Right lung (tissue), 5 donors: Measurements from ENCODE around the gene HMGN4. TPM values are rescaled to one million over a fixed set of nuclear protein-coding genes. Genes with fewer than 3 reads are reported as not detected.
"Not testable (repeated sequence)": the region's sequence is repeated elsewhere in the genome, so short reads cannot be mapped to it uniquely, and the experiment has no call there.

Experiments used
- DNase-seq, 2 donors: peaks; one replicate each; pipeline ENCODE4 v3.0.0-alpha.2; 2013
- polyA plus RNA-seq, 5 donors: library from polyadenylated mRNA; unstranded; fragments of 120-200 nt; gene quantifications; one replicate each; pipeline versions ENCODE4 v1.2.1 to v1.2.3, GENCODE V29; 2013; ENCODE audit warnings: inconsistent platforms in 1 of 5, low replicate concordance in 1 of 5; ENCODE audit not compliant: insufficient read length in 5 of 5, insufficient read depth in 1 of 5

HMGN4 gene
- polyA plus RNA-seq, 5 donors, result 63.8 to 89.2 (median 78.9) TPM

DNA sequence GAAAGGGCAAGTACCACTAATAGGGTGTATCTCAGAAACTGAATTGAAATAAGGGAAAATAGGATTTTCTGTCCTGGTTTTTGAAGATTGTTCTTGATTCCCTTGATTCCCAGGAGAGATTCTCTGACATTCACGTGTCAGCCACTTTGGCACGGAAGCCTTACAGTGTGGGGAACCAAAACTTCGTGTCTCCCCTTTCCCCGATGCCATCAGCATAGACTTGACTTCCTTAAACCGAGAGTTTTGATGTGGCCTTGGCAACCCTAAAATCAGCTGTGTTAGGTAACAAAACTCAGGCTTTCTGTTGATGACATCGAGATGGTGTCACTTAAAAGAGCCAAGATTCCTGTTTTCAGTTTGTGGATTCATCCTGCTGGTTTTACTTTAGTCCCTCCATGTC, 7.5 kb downstream of the HMGN4 start:
- no peak for DNase-seq

GRCh38 chr6:26547363-26547762, 9.2 kb downstream of the HMGN4 start:
- not testable (repeated sequence) for DNase-seq

DNA sequence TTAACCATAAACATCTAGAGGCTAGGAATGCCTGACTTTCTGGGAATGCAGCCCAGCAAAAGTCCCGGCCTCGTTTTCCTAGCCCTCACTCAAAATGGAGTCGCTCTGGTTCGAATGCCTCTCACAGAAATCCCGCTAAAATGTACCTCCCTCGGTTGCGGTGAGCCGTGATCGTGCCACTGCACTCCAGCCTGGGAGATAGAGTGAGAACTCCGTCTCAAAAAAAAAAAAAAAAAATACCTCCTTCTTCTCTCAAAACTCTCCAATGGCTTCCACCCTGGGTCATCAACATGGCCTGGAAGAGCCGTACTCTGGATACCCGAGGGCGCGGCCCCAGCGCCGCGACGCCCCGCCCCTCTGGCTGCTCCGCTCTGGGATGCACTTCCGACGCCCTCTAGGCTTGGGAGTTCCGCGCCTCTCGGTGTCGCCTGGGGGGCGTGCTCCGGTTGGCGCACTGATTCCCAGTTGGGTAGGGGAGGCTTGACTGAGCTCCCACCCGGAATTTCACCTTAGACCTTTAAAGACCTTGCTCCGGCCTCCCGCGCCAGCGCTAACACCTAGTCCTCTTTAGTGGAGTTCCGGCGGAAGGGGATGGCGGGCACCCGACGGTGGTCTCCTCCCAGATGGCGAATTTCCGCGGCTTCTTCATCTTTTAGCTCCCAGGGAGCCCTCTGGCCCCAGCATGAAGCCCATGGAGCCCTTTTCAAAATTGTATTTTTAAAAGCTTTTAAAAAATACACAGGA, 12.3 kb downstream of the HMGN4 start:
- no peak for DNase-seq

- no peak for DNase-seq
Observed at GRCh38 chr6:26552205-26552604, 14.0 kb downstream of the HMGN4 start.

GRCh38 chr6:26552640-26553188, 14.5 kb downstream of the HMGN4 start:
- no peak for DNase-seq

DNA sequence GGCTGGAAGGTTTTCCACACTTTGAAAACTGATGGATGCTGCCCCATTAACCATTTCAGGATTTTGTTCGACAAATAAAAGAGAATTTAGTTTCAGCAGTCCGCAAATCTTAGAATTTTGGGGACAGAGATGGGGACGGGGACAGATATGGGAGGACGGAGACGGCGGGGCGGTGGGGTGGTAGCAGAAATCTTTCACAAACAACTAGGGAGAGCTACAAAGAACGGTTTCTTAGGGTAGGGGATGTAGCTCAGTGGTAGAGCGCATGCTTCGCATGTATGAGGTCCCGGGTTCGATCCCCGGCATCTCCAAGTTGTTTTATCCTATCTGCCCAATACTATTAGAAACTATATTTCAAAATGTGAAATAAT, 15.1 kb downstream of the HMGN4 start:
- DNase-seq, result peak in 1 of 2 donors; percentile 84

GRCh38 chr6:26553635-26554446, 15.7 kb downstream of the HMGN4 start:
- DNase-seq, result peak; percentile 70 to 85

DNA sequence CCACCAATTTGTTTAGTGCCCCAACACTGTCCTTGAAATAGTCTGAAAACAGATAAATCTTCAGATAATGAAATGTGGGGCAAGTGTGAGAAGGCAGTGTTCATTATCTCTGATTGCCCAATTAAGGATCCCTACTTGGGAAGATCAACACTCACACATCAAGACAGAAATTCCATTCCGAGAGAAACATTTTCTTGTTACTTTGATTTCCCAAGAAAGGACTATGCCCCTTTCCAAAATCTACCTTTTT, 16.2 kb downstream of the HMGN4 start:
- no peak for DNase-seq

GRCh38 chr6:26554697-26555504, 16.7 kb downstream of the HMGN4 start:
- DNase-seq, result no peak

GRCh38 chr6:26555505-26556262, 17.5 kb downstream of the HMGN4 start:
- no peak for DNase-seq

- no peak for DNase-seq
Observed at GRCh38 chr6:26556263-26557070, 18.3 kb downstream of the HMGN4 start.

DNA sequence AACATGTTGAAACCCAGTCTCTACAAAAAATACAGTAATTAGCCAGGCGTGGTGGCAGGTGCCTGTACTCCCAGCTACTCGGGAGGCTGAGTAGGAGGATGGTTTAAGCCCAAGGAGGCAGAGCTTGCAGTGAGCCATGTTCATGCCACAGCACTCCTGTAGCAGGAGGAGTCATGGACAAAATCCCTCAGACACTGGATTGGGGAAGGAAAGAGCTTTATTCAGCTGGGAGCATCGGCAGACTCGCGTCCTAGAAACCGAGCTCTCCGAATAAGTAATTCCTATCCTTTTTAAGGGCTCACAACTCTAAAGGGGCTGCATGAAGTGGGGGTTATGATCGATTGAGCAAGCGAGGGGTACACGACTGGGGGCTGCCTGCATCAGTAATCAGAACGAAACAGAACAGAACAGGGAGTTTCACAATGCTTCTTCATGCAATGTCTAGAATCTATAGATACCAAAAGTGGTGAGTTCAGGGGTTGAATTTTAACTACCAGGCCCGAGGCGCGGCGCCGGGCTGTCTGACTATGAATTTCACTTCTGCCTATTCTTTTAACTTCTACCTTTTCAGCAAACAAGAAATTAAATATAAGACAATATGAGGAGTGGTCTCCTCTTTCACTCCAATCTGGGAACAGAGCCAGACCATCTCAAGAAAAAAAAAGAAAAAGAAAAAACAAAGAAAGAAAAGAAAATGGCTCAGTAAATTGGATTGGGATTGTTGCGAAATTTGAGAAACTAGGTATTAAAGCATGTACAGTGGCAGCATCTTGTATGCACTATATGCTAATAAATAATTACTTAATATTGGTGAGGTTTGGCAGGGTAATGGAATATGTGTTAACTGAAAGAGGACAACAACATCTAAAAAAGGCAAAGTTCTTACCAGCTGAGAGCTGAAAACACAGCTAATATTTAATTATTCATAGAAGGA, 23.6 kb downstream of the HMGN4 start:
- DNase-seq, result no peak

DNA sequence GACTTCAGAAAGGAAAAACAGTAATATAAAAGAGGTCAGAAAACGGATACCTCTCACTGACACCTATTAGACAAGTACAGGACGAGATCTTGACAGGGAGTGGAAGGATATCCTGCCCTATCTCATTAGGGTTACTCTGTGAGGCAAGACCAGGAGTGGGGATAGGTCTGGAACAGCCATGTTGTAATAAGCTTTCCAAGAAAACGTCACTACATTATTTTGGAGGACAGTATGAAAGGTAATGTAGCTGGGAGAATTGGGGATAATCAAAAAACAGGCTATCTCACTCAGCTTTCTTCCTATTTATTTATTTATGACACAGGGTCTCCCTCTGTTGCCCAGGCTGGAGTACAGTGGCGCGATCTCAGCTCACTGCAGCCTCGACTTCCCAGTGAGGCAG, 25.3 kb downstream of the HMGN4 start:
- no peak for DNase-seq

GRCh38 chr6:26568601-26569432, 30.7 kb downstream of the HMGN4 start:
- peak; percentile 90 to 97 for DNase-seq

- no peak for DNase-seq
Observed at GRCh38 chr6:26569433-26569764, 31.2 kb downstream of the HMGN4 start.

DNA sequence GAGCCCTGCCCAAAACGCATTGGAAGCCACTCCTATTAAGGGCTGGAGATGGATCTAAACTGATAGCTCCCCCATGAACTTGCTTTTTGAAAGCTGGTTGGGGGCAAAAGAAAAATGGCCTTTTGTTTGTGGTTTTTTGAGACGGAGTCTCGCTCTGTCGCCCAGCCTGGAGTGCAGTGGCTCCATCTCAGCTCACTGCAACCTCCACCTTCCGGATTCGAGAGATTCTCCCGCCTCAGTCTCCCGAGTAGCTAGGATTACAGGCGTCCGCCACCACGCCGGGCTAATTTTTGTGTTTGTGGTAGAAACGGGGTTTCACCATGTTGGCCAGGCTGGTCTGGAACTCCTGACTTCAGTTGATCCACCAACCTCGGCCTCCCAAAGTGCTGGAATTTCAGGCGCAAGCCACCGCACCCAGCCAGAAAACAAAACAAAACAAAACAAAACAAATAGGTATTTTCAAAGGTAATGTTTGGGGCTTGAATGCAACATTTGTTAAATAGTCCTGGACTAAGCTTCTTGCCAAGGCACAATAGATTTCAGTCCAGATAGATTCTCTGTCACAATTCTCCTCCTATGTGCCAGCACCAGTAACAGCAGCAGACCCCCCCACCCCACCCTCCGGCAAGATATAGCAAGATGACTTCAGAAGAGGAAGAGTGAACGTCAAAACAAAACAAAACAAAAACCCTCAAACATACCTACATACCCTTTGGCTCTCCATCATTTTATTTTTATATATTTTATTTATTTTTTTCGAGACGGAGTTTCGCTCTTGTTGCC, 32.1 kb downstream of the HMGN4 start:
- DNase-seq, result no peak

- peak; percentile 69 to 80 for DNase-seq
Observed at GRCh38 chr6:26571592-26572296, 33.6 kb downstream of the HMGN4 start.
